ENCODE data around the gene TDRD9. TPM values are rescaled to one million over a fixed set of nuclear protein-coding genes. Genes with fewer than 3 reads are reported as not detected.

Gene TDRD9
- total RNA-seq, 3 donors from 2014 or later: 0.96 to 4.0 (median 2.9) TPM

DNA sequence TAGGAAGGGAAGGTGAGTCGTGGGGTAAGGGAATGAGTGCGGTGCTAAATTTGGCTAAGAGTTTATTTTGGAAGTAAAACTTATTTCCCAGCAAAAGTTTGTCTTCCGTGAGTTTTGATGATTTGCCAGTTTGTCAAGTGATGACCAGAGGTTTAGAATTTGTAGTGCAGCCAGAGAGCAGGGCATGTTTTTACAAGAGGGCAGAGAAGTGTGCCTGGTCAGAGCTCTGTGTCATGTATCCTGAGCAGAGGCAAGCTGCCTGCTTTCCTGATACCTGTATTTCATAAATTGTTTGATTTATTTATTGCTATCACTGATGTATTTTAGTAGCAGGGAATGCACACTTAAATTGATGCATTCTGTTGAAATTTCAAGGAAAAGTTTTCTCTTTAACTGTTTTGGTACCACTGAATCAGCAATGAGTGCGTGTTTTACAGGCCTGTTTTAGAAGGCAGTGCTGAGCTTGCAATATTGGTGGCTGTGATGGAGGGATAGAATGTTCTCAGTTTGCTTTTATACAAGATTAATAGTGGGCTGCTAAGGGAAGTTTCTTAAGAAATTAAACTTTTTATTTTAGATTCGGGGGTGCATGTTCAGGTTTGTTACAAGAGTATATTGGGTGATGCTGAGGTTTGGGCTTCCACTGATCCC lies 33.8 kb downstream of the TDRD9 start:
- Histone ChIP-seq H3K27ac (no peak overlapping the region), H3K4me3 (no peak overlapping the region), H3K27me3 (peaks cover 0 to 3% of the 10 kb centered on the region in 2 donors), H3K9me3 (no peaks in the 10 kb centered on the region), H3K4me1 (no peaks in the 10 kb centered on the region), H3K36me3 (no peaks in the 10 kb centered on the region)
- TF ChIP-seq CTCF (IDR thresholded peaks at IDR 0.05): no peak
- no peak for TF ChIP-seq POLR2A (IDR thresholded peaks at IDR 0.05)
- TF ChIP-seq POLR2AphosphoS5 (IDR thresholded peaks at IDR 0.05): no peak
- intact Hi-C loops (cut with DNase I; ENCODE audit: low total_unique reads): no loop called here
- no peak for DNase-seq (ENCODE audit: low spot score in 2 of 2)

- H3K4me3 ChIP-seq: no peak overlapping the region
- no peaks in the 10 kb centered on the region for H3K9me3 ChIP-seq
- H3K36me3 ChIP-seq: no peaks in the 10 kb centered on the region
- no peak for DNase-seq (ENCODE audit: low spot score in 2 of 2)
- H3K27ac ChIP-seq: no peak overlapping the region
- TF ChIP-seq POLR2A (IDR thresholded peaks at IDR 0.05) (no peak), POLR2AphosphoS5 (IDR thresholded peaks at IDR 0.05) (no peak), CTCF (IDR thresholded peaks at IDR 0.05) (no peak)
- intact Hi-C loops (cut with DNase I; ENCODE audit: low total_unique reads): no loop called here
- no peaks in the 10 kb centered on the region for H3K4me1 ChIP-seq
- H3K27me3 ChIP-seq: peaks cover 0 to 3% of the 10 kb centered on the region in 2 donors
These were observed 38.4 kb downstream of the TDRD9 start for GRCh38 chr14:103966631-103967030.

DNA sequence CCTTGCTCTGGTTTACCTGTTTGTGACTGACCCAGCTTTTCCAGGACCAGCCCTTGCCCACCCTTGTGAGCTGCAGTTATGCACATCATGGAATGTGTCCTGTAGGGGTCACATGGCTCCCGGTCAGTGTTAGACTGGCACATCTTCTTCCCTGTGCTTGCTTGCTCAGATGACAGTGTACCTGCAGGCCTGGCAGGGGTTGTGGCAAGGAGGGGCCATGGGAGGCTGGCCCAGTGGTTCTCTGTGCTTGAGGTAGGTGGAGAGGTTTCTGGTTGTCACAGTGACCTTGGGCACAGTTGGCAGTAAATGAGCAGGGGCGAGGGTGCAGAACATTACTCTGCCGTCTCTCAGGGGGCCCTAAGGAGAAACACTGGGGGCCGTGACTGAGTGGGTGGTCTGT lies 41.7 kb downstream of the TDRD9 start:
- no peak overlapping the region for H3K27ac ChIP-seq
- no peaks in the 10 kb centered on the region for H3K4me1 ChIP-seq
- no peak for DNase-seq (ENCODE audit: low spot score in 2 of 2)
- H3K36me3 ChIP-seq: no peaks in the 10 kb centered on the region
- H3K27me3 ChIP-seq: peaks cover 0 to 3% of the 10 kb centered on the region in 2 donors
- H3K9me3 ChIP-seq: no peaks in the 10 kb centered on the region
- TF ChIP-seq CTCF (IDR thresholded peaks at IDR 0.05) (no peak), POLR2A (IDR thresholded peaks at IDR 0.05) (no peak), POLR2AphosphoS5 (IDR thresholded peaks at IDR 0.05) (no peak)
- no peak overlapping the region for H3K4me3 ChIP-seq
- intact Hi-C loops (cut with DNase I; ENCODE audit: low total_unique reads): no loop called here

- no peak for DNase-seq (ENCODE audit: low spot score in 2 of 2)
- Histone ChIP-seq H3K27me3 (no peaks in the 10 kb centered on the region), H3K36me3 (no peaks in the 10 kb centered on the region), H3K4me3 (no peak overlapping the region), H3K27ac (no peak overlapping the region), H3K9me3 (no peaks in the 10 kb centered on the region), H3K4me1 (no peaks in the 10 kb centered on the region)
- TF ChIP-seq POLR2AphosphoS5 (IDR thresholded peaks at IDR 0.05): no peak
- no peak for TF ChIP-seq POLR2A (IDR thresholded peaks at IDR 0.05)
- TF ChIP-seq CTCF (IDR thresholded peaks at IDR 0.05): no peak
- intact Hi-C loops (cut with DNase I; ENCODE audit: low total_unique reads): no loop called here
These were observed 45.1 kb downstream of the TDRD9 start for GRCh38 chr14:103973354-103973753.

DNA sequence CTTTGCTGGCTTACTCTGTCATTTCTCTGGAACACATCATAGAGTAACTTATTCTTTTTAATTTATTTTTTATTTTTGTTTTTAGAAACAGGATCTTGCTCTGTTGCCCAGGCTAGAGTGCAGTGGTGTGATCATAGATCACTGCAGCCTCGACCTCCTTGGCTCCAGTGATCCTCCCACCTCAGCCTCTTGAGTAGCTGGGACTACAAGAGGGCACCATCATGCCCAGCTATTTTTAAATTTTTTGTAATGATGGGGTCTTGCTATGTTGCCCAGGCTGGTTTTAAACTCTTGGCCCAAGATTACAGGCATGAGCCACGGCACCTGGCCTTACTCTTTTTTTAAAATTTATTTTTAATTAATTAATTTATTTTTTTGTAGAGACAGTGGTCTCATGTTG lies 46.3 kb downstream of the TDRD9 start:
- intact Hi-C loops (cut with DNase I; ENCODE audit: low total_unique reads): no loop called here

More for the DNA sequence above, 46.3 kb downstream of the TDRD9 start:
- H3K9me3 ChIP-seq: no peaks in the 10 kb centered on the region
- DNase-seq (ENCODE audit: low spot score in 2 of 2): no peak
- no peak overlapping the region for H3K4me3 ChIP-seq
- H3K4me1 ChIP-seq: no peaks in the 10 kb centered on the region
- TF ChIP-seq CTCF (IDR thresholded peaks at IDR 0.05): no peak
- TF ChIP-seq POLR2A (IDR thresholded peaks at IDR 0.05): no peak
- TF ChIP-seq POLR2AphosphoS5 (IDR thresholded peaks at IDR 0.05): no peak
- no peak overlapping the region for H3K27ac ChIP-seq
- no peaks in the 10 kb centered on the region for H3K36me3 ChIP-seq
- H3K27me3 ChIP-seq: no peaks in the 10 kb centered on the region

Data from breast epithelium (tissue), 4 donors.